NT2/D1 (cell line): Measurements from ENCODE around the gene COX17.

Source experiments
- SUZ12 ChIP-seq: IDR thresholded peaks from 2 replicates; pipeline ENCODE4 v1.6.1; 2011; ENCODE audit not compliant: insufficient read length, insufficient read depth; ENCODE audit errors: extremely low read depth
- YY1 ChIP-seq: IDR thresholded peaks from 2 replicates; pipeline ENCODE4 v1.6.1; 2011; ENCODE audit not compliant: insufficient read length, insufficient read depth
- ZNF274 ChIP-seq: IDR thresholded peaks from 2 replicates; pipeline ENCODE4 v1.6.1; 2011; ENCODE audit warnings: mild to moderate bottlenecking, low read depth, low read length

GRCh38 chr3:119703820-119704531 is 26.8 kb upstream of the COX17 start:
- TF ChIP-seq YY1 (no peak), ZNF274 (no peak), SUZ12 (no peak)
